ENCODE results near the gene LRPAP1. TPM values are rescaled to one million over a fixed set of nuclear protein-coding genes. Genes with fewer than 3 reads are reported as not detected.

Gene LRPAP1
- 91.0 and 101 TPM in 2 replicates for total RNA-seq

GRCh38 chr4:3531879-3532750 lies at the start of gene LRPAP1:
Gene LRPAP1 (minus strand): TSS chr4:3532422. CDS start chr4:3532412, 10 bp downstream.

GRCh38 chr4:3462790-3463415 lies 69.3 kb downstream of the LRPAP1 start, which contains the start of gene DOK7:
Gene DOK7 (plus strand): TSS chr4:3463306. CDS start chr4:3463376, 70 bp downstream.

Other genes starting within 250 kb of the LRPAP1 start
- gene RGS12, start 239.4 kb downstream of the LRPAP1 start, total RNA-seq, result 10.1 and 10.9 TPM in 2 replicates
- not detected in 2 replicates for gene HGFAC, start 90.5 kb downstream of the LRPAP1 start, total RNA-seq
- not detected in 2 replicates for gene DOK7, start 69.1 kb downstream of the LRPAP1 start, total RNA-seq
- 0.17 TPM in 1 of 2 replicates, not detected in the other for gene ADRA2C, start 234.0 kb upstream of the LRPAP1 start, total RNA-seq

Measured in bronchus fibroblast of lung (primary cell).